CD4-positive, alpha-beta T cell treated with Interleukin-12 subunit alpha and Interleukin-12 subunit beta, for 1 hour (primary cell): ENCODE results near the gene NDRG2.
"Not testable (repeated sequence)": the region's sequence is repeated elsewhere in the genome, so short reads cannot be mapped to it uniquely, and the experiment has no call there.

Experiments used
- DNase-seq: peaks from one replicate; pipeline ENCODE4 v3.0.0-alpha.2; 2020

Gene NDRG2

DNA sequence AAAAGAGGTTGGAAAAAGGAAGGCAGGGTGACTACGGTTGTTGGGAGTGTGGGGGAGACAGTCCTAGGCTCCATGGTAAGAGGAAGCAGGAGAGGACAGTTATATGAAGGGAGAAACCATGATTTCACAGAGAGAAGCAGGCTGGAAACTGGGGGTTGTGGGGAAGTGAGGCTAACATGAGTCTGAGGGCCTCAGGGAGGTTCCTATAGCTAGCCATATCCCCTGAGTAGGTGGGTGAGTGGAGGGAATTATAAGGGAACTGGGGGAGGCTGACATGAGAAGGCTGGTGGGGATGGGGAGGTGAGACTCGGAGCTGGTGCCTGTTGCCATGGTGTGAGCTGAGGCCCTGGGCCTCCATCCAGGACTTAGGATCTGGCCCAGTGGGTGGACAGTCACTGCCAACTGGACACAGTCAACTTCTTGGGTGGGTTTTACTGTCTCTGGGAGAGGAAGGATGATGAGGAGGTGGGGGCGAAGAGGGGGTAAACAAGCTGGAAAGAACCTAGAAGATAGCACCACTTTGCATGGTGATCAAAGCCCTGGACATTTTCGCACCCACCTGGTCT lies 8.4 kb upstream of the NDRG2 start:
- DNase-seq: no peak

DNA sequence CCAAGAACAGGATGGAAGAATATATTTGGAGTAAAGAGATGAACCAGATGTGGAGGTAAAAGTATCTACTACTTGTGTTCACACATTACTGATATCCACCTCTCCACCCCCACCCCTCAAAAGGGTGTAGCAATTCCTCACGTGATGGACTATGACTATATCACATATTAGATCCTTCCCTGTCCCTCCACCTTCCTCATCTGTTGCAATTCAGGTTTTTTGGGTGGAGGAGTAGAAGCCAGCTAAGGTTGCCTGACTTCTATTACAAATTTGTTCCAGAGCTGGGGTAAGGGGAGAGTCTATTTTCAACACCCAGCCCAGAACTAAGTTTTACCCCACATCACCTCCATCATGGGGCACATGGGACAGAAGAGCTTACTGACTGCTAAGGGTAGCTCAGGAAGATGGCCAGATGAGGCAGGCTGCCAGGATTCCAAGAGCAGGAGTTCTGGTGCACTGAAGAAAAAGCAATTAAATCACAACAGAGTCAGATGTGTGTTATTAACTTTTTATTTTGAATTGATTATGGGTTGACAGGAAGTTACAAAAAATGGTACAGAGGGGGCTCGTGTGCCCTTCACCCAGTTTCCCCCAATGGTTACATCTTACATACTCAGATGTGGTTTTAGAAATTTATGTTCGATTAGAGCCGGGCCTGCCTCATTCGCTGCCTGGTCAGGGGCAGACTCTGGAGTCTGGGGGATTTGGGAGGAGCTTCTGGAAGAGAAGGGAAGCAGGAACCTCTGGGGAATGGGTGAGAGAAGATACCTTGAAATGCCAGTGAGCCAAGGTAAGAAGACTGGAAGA lies 7.7 kb upstream of the NDRG2 start:
- DNase-seq: no peak

DNA sequence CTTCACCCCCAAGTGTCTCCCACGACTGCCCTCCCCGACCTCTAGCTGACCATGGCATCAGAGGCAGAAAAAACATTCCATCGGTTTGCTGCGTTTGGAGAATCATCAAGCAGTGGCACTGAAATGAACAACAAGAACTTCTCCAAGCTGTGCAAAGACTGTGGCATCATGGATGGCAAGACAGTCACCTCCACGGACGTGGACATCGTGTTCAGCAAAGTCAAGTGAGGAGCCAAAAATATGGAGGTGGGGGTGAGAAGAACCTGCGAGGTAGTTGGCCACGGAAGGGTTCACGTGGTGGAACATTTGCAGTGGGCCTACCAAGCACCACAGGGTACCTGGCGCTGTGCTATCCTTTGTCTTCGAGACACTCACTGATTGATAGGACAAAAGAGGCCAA lies 5.7 kb upstream of the NDRG2 start:
- no peak for DNase-seq

DNA sequence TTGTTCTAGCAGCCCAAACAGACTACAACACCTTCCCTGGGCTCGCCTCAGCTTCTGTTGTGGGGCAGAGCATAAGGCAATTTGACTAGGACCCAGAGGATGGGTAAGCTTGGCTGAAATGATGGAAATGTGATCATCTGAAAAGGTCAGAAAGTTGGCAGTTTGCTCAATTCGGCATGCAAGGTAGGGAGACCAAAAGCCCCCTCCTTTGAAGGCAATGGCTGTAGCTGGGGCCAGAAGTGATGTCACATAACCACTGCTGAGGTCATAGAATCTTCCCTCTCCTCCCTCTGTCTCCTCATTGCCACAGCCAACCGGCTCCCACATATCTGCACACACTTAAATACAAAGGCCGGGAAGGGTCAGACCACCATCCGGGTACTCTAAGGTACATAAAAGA lies 5.1 kb upstream of the NDRG2 start, which contains the start of gene TPPP2:
Gene TPPP2 (plus strand): TSS at position 301 of the 400 bp plus-strand sequence. CDS start 365 bp downstream, outside the sequence.
- no peak for DNase-seq

DNA sequence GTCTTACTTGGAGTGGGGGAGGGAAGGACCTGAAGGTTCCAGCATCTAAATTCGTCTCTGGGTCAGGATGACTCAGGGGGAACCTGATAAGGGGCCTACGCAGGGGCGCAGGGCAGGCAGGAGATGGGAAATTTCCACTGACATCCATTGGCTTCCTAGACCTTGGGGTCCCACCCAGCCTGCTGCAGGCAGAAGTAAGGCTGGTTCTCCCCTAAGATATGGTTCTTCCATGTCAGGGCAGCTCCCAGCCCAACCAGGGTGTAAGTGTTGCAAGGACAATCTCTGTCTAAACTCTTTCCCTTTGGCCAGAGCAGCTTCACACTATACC lies 2.1 kb upstream of the NDRG2 start:
- no peak for DNase-seq

DNA sequence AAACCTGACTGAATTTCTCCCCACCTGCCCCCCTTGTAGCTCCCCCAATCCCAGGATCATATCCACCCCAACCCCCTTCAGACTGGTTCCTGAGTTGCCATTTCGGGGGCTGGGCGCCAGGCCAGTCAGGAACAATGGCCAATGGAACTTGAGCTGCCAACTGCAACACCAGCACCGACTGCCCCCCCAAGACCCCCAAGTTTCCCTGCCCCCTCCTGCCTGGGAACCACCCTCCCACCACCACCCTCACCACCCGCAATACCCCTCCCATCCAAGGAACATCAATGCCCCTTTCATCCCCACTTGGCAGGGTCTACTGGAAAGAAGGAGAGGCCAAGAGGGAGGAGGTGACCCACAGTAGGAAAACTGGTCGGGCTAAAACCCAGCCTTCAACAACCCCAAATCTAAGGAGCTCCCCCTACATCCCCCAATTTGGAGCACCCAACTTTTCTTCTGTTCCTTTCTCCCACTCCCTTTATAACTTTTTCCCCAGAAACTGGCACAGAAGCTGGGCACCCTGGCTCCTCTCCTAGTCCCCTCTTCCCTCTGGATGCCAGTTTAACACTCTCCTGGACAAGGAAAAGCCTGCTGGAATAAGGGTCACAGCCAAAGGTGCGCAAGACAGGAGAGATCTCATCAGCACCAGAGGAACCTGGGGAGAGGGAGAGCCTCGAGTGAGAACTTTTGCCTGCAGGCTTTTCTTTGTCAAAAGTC lies 1.6 kb upstream of the NDRG2 start:
- no peak for DNase-seq

DNA sequence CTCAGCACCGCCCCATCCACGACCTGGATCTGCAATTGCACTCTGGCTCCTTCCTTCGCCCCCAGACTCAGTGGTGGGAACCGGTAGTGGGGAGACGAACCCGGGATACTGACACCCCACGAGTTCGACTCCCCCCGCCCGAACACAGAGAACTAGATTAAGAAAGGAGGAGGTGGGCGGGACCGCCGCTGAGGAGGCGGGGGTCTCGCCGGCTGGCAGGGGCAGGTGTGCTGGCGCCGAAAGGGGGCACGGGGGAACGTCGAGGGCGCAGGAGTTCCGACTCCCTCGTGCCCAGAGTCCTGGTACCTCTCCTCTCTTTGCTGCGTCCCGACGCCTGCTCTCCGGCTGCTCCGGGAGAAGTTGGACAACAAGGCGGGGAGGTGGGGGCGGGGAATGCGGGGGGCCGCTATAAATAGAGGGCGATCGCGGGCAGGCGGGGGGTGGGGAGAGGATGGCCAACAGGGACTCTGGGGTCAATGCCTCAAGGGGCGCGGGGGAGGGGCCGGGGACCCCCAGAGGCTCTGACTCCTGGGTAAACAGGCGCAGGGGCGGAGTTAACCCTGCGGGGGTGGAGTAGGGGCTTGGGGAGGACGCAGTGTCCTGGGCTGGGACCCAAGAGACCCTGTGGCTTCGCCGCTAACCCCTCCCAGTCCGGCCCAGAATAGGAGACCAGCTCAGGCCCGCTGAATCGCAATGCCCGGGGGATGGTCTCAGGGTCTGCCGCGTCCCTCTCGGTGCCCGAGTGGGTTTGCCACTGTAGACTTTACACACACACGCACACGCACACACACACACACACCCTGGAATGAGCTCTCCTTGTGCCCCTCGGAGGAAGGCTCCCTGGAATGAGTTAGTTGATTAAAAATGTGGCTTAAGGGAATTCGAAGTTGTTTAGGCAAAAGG lies 761 bp upstream of the NDRG2 start:
- DNase-seq: no peak

DNA sequence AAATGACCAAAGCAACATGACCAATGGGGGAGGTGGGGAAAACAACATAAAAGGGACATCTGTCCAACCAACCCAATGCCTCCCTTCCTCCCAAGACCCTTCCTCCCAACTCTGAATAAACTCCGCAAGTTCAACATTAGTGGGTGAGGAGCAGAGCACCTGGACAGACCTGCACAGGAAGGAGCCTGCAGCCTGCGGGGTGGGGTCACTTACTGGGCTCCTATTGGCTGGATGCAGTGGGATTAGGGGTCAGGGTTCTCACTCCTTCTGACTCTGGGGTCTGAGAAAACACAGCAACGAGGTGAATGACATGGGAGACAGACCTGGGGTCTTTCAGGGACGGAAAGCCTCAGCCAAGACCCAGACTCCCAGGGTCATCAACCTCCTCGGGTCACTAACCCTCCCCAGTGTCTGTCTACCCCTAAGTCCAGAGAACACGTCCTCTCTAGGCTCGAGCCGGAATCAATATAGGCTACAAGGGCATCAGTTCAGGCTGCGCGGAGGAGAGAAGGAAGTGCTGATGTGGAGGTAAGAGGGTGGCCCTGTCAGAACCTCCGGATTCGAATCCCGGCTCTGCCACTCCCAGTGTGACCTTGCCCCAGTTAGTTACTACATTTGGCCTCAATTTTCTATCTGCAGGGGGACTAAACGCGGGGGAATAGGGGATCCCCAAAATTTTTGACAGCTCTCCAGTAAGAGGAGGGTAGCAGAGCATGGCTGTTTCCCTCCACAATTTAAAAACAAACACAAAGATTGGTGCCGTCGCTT lies 860 bp downstream of the NDRG2 start:
- peak; percentile 21 for DNase-seq

DNA sequence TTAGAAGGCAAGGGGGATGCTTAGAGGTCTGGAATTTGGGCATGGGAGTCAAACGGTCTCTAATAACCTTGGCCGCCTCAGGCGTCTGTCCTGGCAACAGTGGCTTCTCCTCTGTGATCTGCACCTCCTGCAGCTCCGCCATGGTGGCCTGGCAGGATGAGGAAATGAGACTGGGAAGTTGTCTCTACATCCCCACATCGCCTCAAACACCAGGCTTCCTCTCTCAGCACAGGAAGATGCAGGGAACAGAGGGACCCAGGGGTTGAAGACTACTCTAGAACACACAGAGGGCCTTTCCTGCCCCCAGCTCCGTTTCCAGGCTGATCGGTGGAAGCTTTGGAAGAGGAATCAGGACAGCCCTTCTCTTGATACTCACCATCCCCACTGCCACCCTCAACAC lies 1.7 kb downstream of the NDRG2 start:
- DNase-seq: no peak

DNA sequence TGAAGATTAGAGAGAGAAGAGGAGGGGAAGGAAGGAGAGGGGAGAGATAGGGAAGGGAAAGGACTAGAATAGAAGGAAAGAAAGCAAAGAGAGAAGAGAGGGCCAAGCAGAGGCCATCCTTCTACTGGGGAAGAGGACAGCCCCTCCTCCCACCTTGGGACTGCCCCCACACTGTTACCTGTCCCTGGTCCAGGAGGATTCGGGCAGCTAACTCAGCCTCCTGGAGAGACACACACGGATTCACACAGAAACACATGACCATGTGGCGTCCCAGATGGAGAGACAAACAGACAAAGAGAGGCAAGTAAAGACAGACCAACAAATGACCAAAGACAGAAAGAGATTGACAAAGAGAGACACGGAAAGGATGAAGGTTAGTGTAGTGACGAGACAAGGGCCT lies 2.2 kb downstream of the NDRG2 start:
- DNase-seq: no peak

DNA sequence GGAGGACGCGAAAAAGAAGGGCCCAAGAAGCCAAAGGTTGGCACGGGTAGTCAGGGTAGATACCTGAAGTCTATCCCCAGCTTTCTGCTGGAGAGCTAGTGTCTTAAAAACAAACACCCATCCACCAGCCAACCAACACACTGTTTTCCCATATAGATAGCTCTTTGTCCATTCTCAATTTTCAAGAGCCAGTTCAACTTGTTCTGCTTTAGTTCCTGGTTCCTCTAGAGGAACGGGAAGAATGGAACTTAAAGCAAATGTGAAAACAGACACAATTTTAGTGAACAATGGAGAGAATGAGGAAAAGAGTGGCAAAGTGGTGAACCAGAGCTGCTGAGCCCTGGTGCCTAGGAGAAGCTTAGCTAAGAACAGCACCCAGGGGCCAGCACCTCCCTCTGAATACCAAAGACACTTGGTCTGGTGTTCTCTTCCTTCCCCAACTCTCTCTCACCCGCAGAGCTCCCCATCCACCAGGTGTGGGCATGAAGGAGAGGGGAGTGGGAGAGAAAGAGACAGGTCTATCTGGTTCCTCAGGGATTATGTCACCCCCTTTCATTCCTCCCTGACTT lies 3.8 kb downstream of the NDRG2 start:
- DNase-seq: no peak

DNA sequence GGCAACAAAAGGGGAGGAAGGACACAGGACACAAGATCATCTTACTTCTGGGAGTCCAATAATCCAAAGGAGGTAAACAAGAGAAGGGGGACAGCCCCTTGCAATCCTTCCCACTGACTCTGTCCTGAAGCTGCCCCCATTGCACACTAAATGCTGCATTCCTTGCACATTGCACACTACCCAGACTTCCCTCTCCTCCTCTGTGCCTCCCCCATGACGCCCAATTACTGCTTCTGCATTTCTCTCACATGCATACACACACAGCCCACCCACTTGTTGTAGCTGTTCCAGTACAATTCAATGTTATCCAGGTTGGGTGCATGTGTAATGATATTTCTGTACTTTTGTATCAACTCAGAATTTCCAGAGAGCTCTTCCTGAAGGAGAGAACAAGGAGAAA lies 5.5 kb downstream of the NDRG2 start:
- no peak for DNase-seq

DNA sequence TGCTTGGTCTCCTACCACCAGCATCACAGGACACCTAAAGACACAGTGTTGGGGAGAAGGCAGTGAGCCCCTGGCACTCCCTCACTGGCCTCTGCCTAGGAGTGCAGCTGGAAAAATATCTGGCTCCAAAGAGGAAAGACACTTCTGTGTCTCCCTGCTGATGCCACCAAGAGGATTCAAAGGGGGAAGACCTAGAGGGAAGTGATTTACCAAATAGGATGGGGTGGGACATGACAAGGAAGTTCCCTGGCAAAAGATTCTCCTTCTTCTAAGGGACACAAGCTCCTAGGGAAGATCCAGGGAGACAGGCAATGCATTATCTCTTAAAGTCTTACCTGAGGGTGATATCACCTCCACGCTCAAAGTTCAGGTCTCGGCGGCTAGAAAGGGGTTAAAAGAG lies 6.1 kb downstream of the NDRG2 start:
- no peak for DNase-seq

DNA sequence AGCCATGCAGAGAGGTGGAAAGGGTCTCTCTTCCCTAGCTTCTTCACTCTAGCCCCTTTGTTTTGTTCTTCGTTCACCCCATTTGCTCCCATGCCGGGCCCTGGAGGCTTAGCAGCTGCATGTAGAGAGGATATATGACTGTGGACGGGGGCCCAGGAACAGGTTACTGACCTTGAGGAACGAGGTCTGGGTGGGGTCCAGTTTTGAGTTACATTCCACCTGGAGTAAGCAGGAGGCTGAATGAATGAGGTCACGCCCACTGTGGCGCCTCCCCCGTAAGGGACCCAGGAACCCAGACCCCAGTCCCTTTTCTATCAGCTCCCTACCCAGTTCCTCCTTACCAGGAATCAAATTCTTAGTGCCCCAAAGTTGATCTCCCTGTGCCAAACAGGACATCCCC lies 6.6 kb downstream of the NDRG2 start:
- no peak for DNase-seq

DNA sequence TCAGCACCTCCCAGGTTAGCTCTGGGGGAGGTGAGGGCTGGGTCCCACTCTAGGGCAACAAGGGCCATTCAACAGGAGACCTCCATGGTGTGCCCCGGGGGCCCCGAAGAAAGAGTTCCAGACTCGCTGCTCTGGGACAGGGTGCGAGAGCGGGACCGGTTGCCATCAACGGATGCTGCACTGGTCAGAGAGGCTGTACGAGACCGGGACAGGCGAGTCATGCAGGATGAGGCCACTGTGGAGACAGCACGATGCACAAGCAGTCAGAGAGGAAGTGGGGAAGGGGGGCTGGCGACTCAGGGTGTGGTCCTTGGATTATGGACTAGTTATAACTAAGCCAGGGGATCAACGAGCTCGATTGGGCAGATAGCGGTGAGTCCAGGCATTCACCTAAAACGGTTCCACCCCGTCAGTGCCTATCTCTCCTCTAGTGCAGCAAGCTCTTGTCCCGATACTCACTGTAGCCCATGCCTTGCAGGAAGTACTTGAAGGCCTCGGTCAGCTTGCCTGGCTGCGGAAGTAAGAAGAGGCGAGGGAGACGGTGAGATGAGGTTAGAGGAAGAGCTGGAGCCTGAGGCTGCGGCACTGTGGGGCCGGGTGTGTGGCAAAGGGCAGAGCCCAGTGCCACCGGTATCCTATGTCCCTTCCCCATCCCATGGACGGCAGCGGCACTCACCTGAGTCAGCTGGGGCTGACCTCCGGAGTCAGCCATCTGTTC lies 7.2 kb downstream of the NDRG2 start:
- no peak for DNase-seq

DNA sequence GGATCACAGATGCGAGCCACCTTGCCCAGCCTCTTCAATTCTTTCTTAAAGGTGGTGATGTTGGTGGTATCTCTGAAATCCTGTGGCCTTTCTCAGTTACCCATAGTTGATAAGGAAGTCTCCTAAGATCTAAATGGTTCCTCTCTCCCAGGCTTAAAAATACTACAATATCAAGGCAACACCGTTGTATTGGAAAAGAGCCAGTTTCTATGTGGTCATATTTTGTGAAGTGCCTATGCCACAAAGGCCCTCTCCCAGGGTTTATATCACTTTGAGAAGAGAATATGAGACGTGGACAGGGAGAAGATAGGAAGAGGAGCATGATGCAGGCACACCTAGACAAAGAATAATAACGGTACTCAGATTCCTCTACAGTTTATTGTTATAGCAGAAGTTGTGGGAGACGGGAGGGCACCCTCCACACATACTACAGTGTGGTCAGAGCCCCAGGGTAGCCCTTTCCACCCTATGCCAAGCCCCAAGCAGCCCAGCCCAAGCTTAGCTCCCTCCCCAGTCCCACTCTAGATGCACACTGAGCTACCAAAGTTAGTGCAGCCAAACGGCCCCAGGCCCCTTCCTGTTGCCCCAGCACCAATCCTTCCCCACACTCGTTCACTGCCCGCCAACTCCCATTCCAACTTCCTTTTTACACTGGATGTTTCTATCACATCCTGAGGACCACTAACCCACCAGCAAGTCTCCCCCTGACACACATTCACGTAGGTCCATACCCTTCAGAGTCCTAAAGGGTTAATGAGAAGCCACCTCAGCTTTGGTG lies 8.3 kb downstream of the NDRG2 start:
- DNase-seq: no peak

DNA sequence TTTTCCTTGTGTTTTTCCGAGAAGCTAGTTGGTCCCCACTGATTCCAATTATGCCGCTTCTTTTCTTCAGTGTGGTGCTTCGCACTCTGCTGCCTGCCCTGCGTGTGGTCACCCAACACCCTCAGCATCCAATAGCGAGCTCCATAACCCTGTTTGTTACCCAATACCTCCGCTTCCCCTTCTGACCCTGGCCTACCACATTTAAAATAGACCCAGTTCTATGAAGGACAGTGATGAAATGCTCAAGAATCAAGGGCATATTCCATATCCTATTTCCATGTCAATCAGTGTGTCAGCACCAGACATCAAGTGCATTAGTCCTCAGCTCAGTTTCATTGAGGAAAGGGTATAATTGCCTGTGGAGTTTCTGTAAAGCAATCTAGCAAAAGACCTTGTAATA lies 9.5 kb downstream of the NDRG2 start:
- DNase-seq: no peak

DNA sequence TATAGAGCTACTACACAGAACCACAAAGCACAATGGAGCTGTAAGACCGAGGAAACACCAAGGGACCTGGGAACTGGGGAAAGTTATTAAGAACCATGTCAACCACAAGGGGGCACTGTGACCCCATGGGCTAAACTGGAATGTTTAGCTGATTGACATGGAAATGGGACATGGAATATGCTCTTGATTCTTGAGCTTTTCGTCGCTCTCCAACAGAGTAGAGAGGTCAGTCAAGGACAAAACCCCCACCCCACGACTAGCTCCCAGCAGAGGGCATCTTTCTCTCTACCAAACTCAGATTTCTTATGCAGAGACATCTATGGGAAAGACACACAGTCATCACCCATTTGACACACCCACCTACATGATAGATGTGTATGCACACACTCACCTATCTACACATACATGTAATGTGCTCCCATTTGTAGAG lies 10.1 kb downstream of the NDRG2 start:
- peak; percentile 82 for DNase-seq

DNA sequence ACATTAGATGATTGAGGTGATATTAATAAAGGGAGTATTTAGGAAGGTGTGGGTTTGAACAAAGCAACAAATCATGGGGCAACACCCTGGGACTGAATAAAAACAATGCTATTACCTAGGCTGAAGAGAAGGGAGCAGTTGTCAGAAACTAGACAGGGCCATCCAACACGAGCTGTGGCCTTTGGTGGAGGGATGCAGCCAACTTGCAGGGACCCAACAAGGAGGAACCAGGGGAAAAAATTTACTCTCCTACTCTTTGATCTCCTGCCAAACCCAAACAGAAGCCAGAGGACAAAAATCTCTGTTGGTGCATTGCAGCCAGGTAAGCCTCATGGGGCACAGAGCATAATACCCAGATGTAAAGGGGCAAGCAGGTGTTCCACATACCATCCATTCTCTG lies 13.7 kb downstream of the NDRG2 start:
- no peak for DNase-seq

DNA sequence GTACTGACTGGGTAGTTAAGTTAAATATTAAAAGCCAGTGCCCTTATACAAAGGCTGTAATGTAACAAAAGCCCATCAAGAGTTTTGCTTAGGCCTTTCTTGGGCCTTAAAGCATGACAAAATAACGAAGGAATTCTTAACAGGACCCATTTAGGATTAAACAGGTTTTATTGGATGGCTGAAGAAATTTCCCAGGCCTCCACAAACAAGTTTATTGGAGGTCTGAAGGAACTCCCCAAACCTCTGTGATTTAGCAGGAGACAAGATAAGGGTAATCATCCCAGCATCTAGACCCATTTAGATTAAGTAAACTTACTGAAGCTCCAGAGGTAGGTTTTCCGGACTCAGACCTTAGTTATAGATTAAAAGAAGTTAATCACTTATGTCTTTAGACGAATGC lies 15.1 kb downstream of the NDRG2 start:
- not testable (repeated sequence) for DNase-seq
